Gastroesophageal sphincter (tissue), 3 donors: ENCODE measurements around the gene TXNL4B.
"Not testable (repeated sequence)": the region's sequence is repeated elsewhere in the genome, so short reads cannot be mapped to it uniquely, and the experiment has no call there.

ENCODE experiments used
- POLR2A ChIP-seq, 2 donors: fragments of 450-650 bp; IDR thresholded peaks; one replicate each; pipeline ENCODE4 v1.6.1; 2017; ENCODE audit warnings: antibody characterized with exemption in 2 of 2, mild to moderate bottlenecking in 2 of 2, moderate library complexity in 1 of 2
- TF ChIP-seq, protein P1 (sequence below), 4 experiments: fragments of 200-600 bp in 2 of 4; fragments of 450-650 bp in 2 of 4; sonication (generic) in 1 of 4; IDR thresholded peaks; one replicate each; pipeline ENCODE4 v1.5.1; 2017 to 2019; ENCODE audit warnings: antibody characterized with exemption in 4 of 4, mild to moderate bottlenecking in 2 of 4, moderate library complexity in 2 of 4

DNA sequence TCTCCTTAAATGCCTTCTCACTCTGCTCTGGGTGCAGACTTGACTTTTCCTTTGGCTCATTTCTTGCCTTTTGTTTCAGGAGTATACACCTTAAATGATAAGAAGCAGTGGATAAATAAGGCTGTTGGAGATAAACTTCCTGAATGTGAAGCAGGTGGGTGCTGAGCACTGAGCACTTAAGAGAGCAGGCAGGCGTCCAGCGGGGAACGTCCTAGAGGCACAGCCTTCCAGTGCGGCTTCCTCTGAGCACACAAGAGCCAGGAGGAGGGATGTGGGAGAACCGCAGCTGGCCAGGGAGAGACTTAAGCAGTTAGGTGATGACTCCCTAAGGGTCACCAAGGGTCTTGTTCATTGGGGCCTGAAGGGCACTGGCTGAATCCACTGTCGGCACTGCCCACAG is 36.1 kb downstream of the TXNL4B start:
- TF ChIP-seq, protein P1, sequence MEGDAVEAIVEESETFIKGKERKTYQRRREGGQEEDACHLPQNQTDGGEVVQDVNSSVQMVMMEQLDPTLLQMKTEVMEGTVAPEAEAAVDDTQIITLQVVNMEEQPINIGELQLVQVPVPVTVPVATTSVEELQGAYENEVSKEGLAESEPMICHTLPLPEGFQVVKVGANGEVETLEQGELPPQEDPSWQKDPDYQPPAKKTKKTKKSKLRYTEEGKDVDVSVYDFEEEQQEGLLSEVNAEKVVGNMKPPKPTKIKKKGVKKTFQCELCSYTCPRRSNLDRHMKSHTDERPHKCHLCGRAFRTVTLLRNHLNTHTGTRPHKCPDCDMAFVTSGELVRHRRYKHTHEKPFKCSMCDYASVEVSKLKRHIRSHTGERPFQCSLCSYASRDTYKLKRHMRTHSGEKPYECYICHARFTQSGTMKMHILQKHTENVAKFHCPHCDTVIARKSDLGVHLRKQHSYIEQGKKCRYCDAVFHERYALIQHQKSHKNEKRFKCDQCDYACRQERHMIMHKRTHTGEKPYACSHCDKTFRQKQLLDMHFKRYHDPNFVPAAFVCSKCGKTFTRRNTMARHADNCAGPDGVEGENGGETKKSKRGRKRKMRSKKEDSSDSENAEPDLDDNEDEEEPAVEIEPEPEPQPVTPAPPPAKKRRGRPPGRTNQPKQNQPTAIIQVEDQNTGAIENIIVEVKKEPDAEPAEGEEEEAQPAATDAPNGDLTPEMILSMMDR (IDR thresholded peaks at IDR 0.05): not testable (repeated sequence)
- TF ChIP-seq POLR2A (IDR thresholded peaks at IDR 0.05): not testable (repeated sequence)
